SK-N-MC (cell line): Measurements from ENCODE around the gene ANP32B.

ENCODE experiments used
- EZH2 ChIP-seq: fragments of 200-600 bp; sonication (generic); IDR thresholded peaks from one replicate; pipeline ENCODE4 v1.6.1; 2017; ENCODE audit warnings: antibody characterized with exemption
- FOXP2 ChIP-seq: optimal IDR thresholded peaks from 2 replicates; pipeline ENCODE3; 2011; ENCODE audit warnings: mild to moderate bottlenecking, moderate library complexity; ENCODE audit not compliant: insufficient read depth; ENCODE audit errors: extremely low read length, control extremely low read depth
- POLR2AphosphoS5 ChIP-seq: IDR thresholded peaks from 2 replicates; pipeline ENCODE4 v1.6.1; 2012; ENCODE audit warnings: mild to moderate bottlenecking, low read depth, low read length, borderline replicate concordance

- TF ChIP-seq EZH2 (no peak), POLR2AphosphoS5 (no peak), FOXP2 (no peak)
Measured at GRCh38 chr9:98054376-98054951, 71.3 kb downstream of the ANP32B start.
